Caco-2 (cell line): Measurements from ENCODE around the gene ZC3H4. TPM values are rescaled to one million over a fixed set of nuclear protein-coding genes. Genes with fewer than 3 reads are reported as not detected.

Source experiments
- BruUV-seq: library from RNA; stranded (reverse); fragments of 400-500 nt; replicated peaks from 2 replicates; lab custom pipeline; 2021; lab: Mats Ljungman, UMichigan
- CTCF ChIA-PET: fragments of 300-600 bp; sonication (Branson Sonifier 250); formaldehyde crosslinking; loops from one replicate; lab custom pipeline; 2022; ENCODE audit warnings: antibody characterized with exemption; lab: Charles Lee
- POLR2A ChIA-PET: fragments of 300-600 bp; sonication (Branson Sonifier 250); formaldehyde crosslinking; loops from one replicate; lab custom pipeline; 2022; ENCODE audit warnings: antibody characterized with exemption; lab: Charles Lee
- DNase-seq, 2 experiments: peaks; one replicate each; pipeline versions ENCODE4 v3.0.0 to v3.0.0-alpha.2; 2020 to 2022
- H3K27me3 ChIP-seq: replicated peaks from 2 replicates; pipeline ENCODE4 v1.6.0; 2011; ENCODE audit warnings: low read length; ENCODE audit not compliant: control insufficient read depth, insufficient read depth
- H3K36me3 ChIP-seq: 2 replicates; pipeline ENCODE4 v1.5.1; 2011; ENCODE audit warnings: low read length; ENCODE audit not compliant: control insufficient read depth, insufficient read depth
- H3K4me1 ChIP-seq: fragments of 250-450 bp; sonication (Bioruptor Pico); 2 replicates; pipeline ENCODE4 v1.5.1; 2020; ENCODE audit warnings: mild to moderate bottlenecking
- H3K4me3 ChIP-seq: 2 replicates; pipeline ENCODE4 v1.5.1; 2011; ENCODE audit warnings: low read depth, mild to moderate bottlenecking, control low read depth, low read length
- H3K9me3 ChIP-seq: fragments of 250-450 bp; sonication (Bioruptor Pico); 2 replicates; pipeline ENCODE4 v1.5.1; 2020; ENCODE audit warnings: mild to moderate bottlenecking, moderate library complexity
- H3K27ac Mint-ChIP-seq: one replicate; pipeline ENCODE4 v1.8.0; 2022; ENCODE audit warnings: mixed read lengths; ENCODE audit not compliant: unreplicated experiment
- H3K27me3 Mint-ChIP-seq: one replicate; pipeline ENCODE4 v1.8.0; 2022; ENCODE audit warnings: mixed read lengths; ENCODE audit not compliant: insufficient read depth, unreplicated experiment
- H3K36me3 Mint-ChIP-seq: one replicate; pipeline ENCODE4 v1.8.0; 2022; ENCODE audit warnings: mild to moderate bottlenecking, mixed read lengths; ENCODE audit not compliant: insufficient read depth, unreplicated experiment
- H3K4me1 Mint-ChIP-seq: one replicate; pipeline ENCODE4 v1.8.0; 2022; ENCODE audit warnings: low read depth, mixed read lengths; ENCODE audit not compliant: unreplicated experiment
- H3K4me3 Mint-ChIP-seq: one replicate; pipeline ENCODE4 v1.8.0; 2022; ENCODE audit warnings: mild to moderate bottlenecking, moderate library complexity, mixed read lengths; ENCODE audit not compliant: unreplicated experiment
- H3K9me3 Mint-ChIP-seq: one replicate; pipeline ENCODE4 v1.8.0; 2022; ENCODE audit warnings: mixed read lengths; ENCODE audit not compliant: unreplicated experiment
- intact Hi-C: fragments of 100-400 bp; cut with micrococcal nuclease; formaldehyde crosslinking; loops from one replicate; pipeline ENCODE4 v1.10.0; 2022; ENCODE audit not compliant: unreplicated experiment
- total RNA-seq: library from RNA; stranded (reverse); gene quantifications from 2 replicates; pipeline ENCODE4 v1.2.3, GENCODE V29; 2022
- TF ChIP-seq, protein P1 (sequence below), 2 experiments: fragments of 200-600 bp in 1 of 2; IDR thresholded peaks; 1 replicate in 1 of 2; 2 replicates in 1 of 2; pipeline versions ENCODE4 v1.5.1 to v1.8.0; 2011 to 2022; ENCODE audit warnings: antibody characterized with exemption in 1 of 2, control low read depth in 1 of 2, inconsistent platforms in 1 of 2, low read depth in 1 of 2, low read length in 1 of 2, mild to moderate bottlenecking in 1 of 2, moderate library complexity in 1 of 2; ENCODE audit not compliant: insufficient read depth in 1 of 2, severe bottlenecking in 1 of 2, unreplicated experiment in 1 of 2

The ZC3H4 gene
- total RNA-seq, 1 experiment from 2014 or later, result 70.3 TPM

DNA sequence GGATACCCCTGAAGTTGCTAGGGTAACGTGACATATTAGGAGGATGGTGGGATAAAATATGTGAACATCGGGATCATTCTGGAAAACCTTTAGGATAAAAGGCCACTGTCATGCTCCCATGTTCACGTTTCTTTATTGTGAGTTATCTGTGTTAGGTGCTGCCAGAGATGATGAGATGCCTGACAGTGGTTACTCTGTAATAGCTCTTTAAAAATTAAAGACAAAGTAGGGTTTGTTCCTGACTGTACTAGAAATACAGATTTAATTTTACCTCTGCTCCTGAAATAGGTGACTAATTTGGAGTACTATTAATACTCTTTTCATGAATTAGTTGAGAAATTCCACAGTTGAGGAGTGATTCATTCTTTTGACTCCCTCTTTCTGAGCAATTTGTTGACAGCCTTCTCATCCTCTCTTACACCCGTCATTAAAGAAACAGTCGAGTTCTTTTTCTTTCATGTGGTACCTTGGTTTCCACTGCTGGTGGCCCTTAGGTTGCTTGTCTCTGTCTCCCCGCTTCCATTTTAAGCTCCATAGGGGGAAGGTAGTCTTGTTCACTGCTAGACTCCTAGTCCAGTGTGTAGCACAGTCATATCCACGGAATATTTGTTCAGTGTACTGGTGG, 45.4 kb upstream of the ZC3H4 start:
- H3K4me1 Mint-ChIP-seq, result peaks cover 24% of the 10 kb centered on the region
- Histone ChIP-seq H3K4me3 (no peak overlapping the region), H3K36me3 (no peaks in the 10 kb centered on the region; the same call in 1 of the 2 replicates), H3K27me3 (no peaks in the 10 kb centered on the region), H3K9me3 (no peaks in the 10 kb centered on the region), H3K4me1 (peaks cover 14% of the 10 kb centered on the region)
- H3K27me3 Mint-ChIP-seq, result no peaks in the 10 kb centered on the region
- H3K4me3 Mint-ChIP-seq, result no peak overlapping the region
- H3K36me3 Mint-ChIP-seq, result peaks cover 83% of the 10 kb centered on the region
- TF ChIP-seq, protein P1, sequence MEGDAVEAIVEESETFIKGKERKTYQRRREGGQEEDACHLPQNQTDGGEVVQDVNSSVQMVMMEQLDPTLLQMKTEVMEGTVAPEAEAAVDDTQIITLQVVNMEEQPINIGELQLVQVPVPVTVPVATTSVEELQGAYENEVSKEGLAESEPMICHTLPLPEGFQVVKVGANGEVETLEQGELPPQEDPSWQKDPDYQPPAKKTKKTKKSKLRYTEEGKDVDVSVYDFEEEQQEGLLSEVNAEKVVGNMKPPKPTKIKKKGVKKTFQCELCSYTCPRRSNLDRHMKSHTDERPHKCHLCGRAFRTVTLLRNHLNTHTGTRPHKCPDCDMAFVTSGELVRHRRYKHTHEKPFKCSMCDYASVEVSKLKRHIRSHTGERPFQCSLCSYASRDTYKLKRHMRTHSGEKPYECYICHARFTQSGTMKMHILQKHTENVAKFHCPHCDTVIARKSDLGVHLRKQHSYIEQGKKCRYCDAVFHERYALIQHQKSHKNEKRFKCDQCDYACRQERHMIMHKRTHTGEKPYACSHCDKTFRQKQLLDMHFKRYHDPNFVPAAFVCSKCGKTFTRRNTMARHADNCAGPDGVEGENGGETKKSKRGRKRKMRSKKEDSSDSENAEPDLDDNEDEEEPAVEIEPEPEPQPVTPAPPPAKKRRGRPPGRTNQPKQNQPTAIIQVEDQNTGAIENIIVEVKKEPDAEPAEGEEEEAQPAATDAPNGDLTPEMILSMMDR (IDR thresholded peaks at IDR 0.05; ENCODE audit: insufficient read depth in 1 of 2, low read depth in 1 of 2, low read length in 1 of 2, severe bottlenecking in 1 of 2, unreplicated experiment in 1 of 2), result no peak
- BruUV-seq, result no TSS peak
- POLR2A ChIA-PET, result no interaction called here
- intact Hi-C loops, result loop anchor here (5.0 kb wide), 1 partner anchor 33 kb away; no protein-coding TSS in a partner anchor
- CTCF ChIA-PET, result interaction anchor here (0.6 kb wide), 1 partner anchor 52 kb away, joined by 3 read pairs; no protein-coding TSS in a partner anchor
- no peak for DNase-seq
- H3K27ac Mint-ChIP-seq, result peak overlapping the region; percentile 91
- H3K9me3 Mint-ChIP-seq, result no peaks in the 10 kb centered on the region

DNA sequence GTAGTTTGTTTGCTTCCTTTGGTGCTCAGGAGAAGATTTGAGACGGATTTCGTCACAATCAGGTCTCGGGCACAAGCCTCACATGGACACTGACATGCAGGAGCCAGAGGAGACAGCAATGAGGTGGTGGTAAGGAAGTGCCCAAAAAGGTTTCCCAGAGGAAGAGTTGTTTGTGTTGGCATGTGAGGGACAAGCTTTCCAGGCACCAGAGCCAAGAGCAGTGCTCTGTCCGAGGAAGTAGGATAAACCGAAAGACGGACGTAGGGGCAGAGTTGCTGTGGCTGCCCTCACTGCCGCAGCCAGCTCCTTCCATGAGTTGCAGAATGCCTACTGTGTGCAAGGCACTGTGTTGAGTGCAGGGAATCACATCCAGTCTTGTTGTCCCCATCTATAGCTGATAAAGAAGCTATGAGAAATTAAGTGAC, 44.8 kb upstream of the ZC3H4 start:
- H3K4me3 Mint-ChIP-seq, result no peak overlapping the region
- ChIA-PET POLR2A (no interaction called here), CTCF (interaction anchor here (0.8 to 1.2 kb wide), 2 partner anchors 52 to 86 kb away, joined by 3 read pairs; no protein-coding TSS in a partner anchor)
- peak overlapping the region; percentile 91 for H3K27ac Mint-ChIP-seq
- TF ChIP-seq, protein P1 (IDR thresholded peaks at IDR 0.05; ENCODE audit: insufficient read depth in 1 of 2, low read depth in 1 of 2, low read length in 1 of 2, severe bottlenecking in 1 of 2, unreplicated experiment in 1 of 2), result no peak
- no peak for DNase-seq
- intact Hi-C loops, result loop anchor here (5.0 kb wide), 1 partner anchor 34 kb away; no protein-coding TSS in a partner anchor
- BruUV-seq, result no TSS peak
- Histone ChIP-seq H3K36me3 (no peaks in the 10 kb centered on the region; the same call in 1 of the 2 replicates), H3K9me3 (no peaks in the 10 kb centered on the region), H3K27me3 (no peaks in the 10 kb centered on the region), H3K4me3 (no peak overlapping the region), H3K4me1 (peaks cover 14% of the 10 kb centered on the region)
- H3K36me3 Mint-ChIP-seq, result peaks cover 89% of the 10 kb centered on the region
- H3K9me3 Mint-ChIP-seq, result no peaks in the 10 kb centered on the region
- H3K27me3 Mint-ChIP-seq, result no peaks in the 10 kb centered on the region
- peaks cover 24% of the 10 kb centered on the region for H3K4me1 Mint-ChIP-seq

DNA sequence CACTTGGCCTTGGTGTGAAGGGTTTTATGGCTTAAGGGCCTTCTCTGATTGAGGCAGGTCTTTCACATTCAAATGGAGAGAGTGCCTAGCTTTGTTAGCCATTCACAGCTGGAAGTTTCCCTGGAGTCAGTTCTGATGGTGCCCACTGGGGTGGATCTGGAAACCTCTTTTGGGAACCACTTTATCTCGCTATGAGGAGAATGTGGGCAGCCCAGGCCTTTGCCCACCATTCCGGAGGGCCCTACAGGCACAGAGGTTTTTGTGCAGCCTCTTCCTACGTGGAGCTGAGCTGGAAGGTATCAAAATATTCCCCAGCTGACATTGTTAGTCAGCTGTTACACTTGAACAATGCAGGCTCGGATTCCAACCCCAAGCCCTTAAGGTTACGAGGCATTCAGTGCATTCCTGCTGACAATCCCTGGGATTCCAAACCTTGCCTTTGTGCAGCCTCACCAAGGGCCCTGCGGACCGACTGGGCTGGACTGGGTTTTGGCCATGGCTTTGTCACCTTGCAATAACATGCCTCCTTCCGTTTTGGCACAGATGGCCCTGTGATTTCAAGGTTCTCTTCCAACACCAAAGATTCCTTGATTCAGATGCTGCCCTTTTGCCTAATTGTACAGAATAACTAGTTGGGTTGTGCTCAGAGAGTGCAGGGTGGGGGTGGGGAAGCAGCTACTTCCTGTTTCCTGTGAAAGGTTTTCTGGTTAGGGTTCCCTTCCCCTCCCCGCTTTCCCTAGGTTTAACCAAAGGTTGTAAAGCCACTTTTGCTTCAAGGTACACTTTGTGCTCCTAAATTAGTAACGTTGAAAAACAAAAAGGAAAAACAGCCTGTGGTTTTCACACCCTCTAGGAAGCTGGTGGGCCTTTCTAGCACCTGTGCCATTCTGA, 44.1 kb upstream of the ZC3H4 start:
- peaks cover 96% of the 10 kb centered on the region for H3K36me3 Mint-ChIP-seq
- Histone ChIP-seq H3K27me3 (no peaks in the 10 kb centered on the region), H3K9me3 (no peaks in the 10 kb centered on the region), H3K36me3 (no peaks in the 10 kb centered on the region; the same call in 1 of the 2 replicates), H3K4me3 (no peak overlapping the region), H3K4me1 (peaks cover 22% of the 10 kb centered on the region)
- TF ChIP-seq, protein P1 (IDR thresholded peaks at IDR 0.05; ENCODE audit: insufficient read depth in 1 of 2, low read depth in 1 of 2, low read length in 1 of 2, severe bottlenecking in 1 of 2, unreplicated experiment in 1 of 2), result no peak
- no peaks in the 10 kb centered on the region for H3K27me3 Mint-ChIP-seq
- H3K4me1 Mint-ChIP-seq, result peaks cover 28% of the 10 kb centered on the region
- H3K9me3 Mint-ChIP-seq, result no peaks in the 10 kb centered on the region
- CTCF ChIA-PET, result interaction anchor here (0.8 to 1.2 kb wide), 3 partner anchors 53 to 86 kb away, joined by 3 to 4 read pairs (median 3); no protein-coding TSS in a partner anchor
- POLR2A ChIA-PET, result interaction anchor here (0.6 to 0.7 kb wide), 2 partner anchors 44 to 86 kb away, joined by 3 read pairs; partner anchors contain the start of gene ZC3H4
- peak; percentile 42 to 45 for DNase-seq
- H3K4me3 Mint-ChIP-seq, result no peak overlapping the region
- BruUV-seq, result no TSS peak
- intact Hi-C loops, result loop anchor here (5.0 kb wide), 1 partner anchor 35 kb away; no protein-coding TSS in a partner anchor
- peak overlapping the region; percentile 91 for H3K27ac Mint-ChIP-seq
